BJ (cell line): Measurements from ENCODE around the gene LDB2. TPM values are rescaled to one million over a fixed set of nuclear protein-coding genes. Genes with fewer than 3 reads are reported as not detected.

Experiments
- CTCF ChIA-PET: fragments of 350-600 bp; formaldehyde crosslinking; extraction: SDS; loops from one replicate; lab custom pipeline; 2021; ENCODE audit warnings: antibody characterized with exemption, inconsistent platforms; lab: Yijun Ruan, JAX
- POLR2A ChIA-PET: fragments of 300-600 bp; sonication (Branson Sonifier 250); formaldehyde crosslinking; extraction: SDS; loops from one replicate; lab custom pipeline; 2021; ENCODE audit warnings: antibody characterized with exemption; lab: Charles Lee
- DNase-seq: peaks from one replicate; pipeline ENCODE4 v3.0.0-alpha.2; 2011; ENCODE audit warnings: low read depth
- H3K27me3 ChIP-seq: 2 replicates; pipeline ENCODE4 v1.6.0; 2011; ENCODE audit warnings: low read length; ENCODE audit not compliant: control insufficient read depth, insufficient read depth
- H3K36me3 ChIP-seq: 2 replicates; pipeline ENCODE4 v1.5.1; 2011; ENCODE audit warnings: low read length; ENCODE audit not compliant: control insufficient read depth, insufficient read depth
- H3K4me3 ChIP-seq: 2 replicates; pipeline ENCODE4 v1.5.1; 2011; ENCODE audit warnings: low read depth, mild to moderate bottlenecking, control low read depth, low read length
- polyA plus RNA-seq: library from polyadenylated mRNA; depleted of rRNA; stranded (reverse); fragments of >200 nt; gene quantifications from 2 replicates; pipeline ENCODE4 v1.2.3, GENCODE V29; 2011
- TF ChIP-seq, protein P1 (sequence below): IDR thresholded peaks from 2 replicates; pipeline ENCODE4 v1.5.1; 2011; ENCODE audit warnings: low read depth, mild to moderate bottlenecking, control low read depth, inconsistent platforms, low read length, moderate library complexity; ENCODE audit not compliant: insufficient read depth

Gene LDB2
- polyA plus RNA-seq, 1 experiment = 79.7 TPM

- no peaks in the 10 kb centered on the region for H3K36me3 ChIP-seq
- DNase-seq = no peak
- no peak overlapping the region for H3K4me3 ChIP-seq
- ChIA-PET CTCF (no interaction called here), POLR2A (no interaction called here)
- TF ChIP-seq, protein P1, sequence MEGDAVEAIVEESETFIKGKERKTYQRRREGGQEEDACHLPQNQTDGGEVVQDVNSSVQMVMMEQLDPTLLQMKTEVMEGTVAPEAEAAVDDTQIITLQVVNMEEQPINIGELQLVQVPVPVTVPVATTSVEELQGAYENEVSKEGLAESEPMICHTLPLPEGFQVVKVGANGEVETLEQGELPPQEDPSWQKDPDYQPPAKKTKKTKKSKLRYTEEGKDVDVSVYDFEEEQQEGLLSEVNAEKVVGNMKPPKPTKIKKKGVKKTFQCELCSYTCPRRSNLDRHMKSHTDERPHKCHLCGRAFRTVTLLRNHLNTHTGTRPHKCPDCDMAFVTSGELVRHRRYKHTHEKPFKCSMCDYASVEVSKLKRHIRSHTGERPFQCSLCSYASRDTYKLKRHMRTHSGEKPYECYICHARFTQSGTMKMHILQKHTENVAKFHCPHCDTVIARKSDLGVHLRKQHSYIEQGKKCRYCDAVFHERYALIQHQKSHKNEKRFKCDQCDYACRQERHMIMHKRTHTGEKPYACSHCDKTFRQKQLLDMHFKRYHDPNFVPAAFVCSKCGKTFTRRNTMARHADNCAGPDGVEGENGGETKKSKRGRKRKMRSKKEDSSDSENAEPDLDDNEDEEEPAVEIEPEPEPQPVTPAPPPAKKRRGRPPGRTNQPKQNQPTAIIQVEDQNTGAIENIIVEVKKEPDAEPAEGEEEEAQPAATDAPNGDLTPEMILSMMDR = no peak
- no peaks in the 10 kb centered on the region for H3K27me3 ChIP-seq
Observed at GRCh38 chr4:16869594-16870245, 28.7 kb downstream of the LDB2 start.

- TF ChIP-seq, protein P1 = no peak
- DNase-seq = no peak
- H3K36me3 ChIP-seq = no peaks in the 10 kb centered on the region
- POLR2A ChIA-PET = no interaction called here
- H3K4me3 ChIP-seq = no peak overlapping the region
- H3K27me3 ChIP-seq = no peaks in the 10 kb centered on the region
- CTCF ChIA-PET = no interaction called here
Observed at GRCh38 chr4:16868674-16869073, 29.8 kb downstream of the LDB2 start.

GRCh38 chr4:16867827-16868226, 30.6 kb downstream of the LDB2 start:
- CTCF ChIA-PET = no interaction called here
- DNase-seq = no peak
- POLR2A ChIA-PET = no interaction called here
- Histone ChIP-seq H3K36me3 (no peaks in the 10 kb centered on the region; the same call in 1 of the 2 replicates), H3K4me3 (no peak overlapping the region), H3K27me3 (no peaks in the 10 kb centered on the region)
- TF ChIP-seq, protein P1 = no peak

- H3K36me3 ChIP-seq = no peaks in the 10 kb centered on the region; the same call in 1 of the 2 replicates
- no peaks in the 10 kb centered on the region for H3K27me3 ChIP-seq
- POLR2A ChIA-PET = interaction anchor here (0.6 kb wide), 1 partner anchor 21 kb away, joined by 3 read pairs; no protein-coding TSS in a partner anchor
- DNase-seq = no peak
- H3K4me3 ChIP-seq = no peak overlapping the region
- TF ChIP-seq, protein P1 = no peak
- CTCF ChIA-PET = no interaction called here
Observed at GRCh38 chr4:16866974-16867373, 31.5 kb downstream of the LDB2 start.

DNA sequence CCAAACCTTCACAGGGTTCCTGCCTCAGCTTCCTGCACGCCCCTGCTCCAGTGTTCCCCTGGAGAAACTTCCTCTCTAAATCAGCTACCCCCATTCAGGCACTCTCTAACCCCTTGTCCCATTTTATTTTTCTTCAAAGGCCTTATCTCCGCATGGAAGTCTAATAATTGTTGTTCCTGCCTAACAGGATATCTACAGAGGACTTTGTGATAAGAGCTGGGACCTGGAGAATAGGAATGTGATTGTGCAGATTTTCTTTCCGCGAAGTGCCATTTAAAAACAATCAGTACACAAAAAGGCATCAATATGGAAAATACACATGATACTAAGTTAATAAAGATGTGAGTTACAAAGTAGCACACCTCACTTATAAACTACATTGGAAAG, 32.6 kb downstream of the LDB2 start:
- H3K27me3 ChIP-seq = no peaks in the 10 kb centered on the region
- POLR2A ChIA-PET = no interaction called here
- DNase-seq = no peak
- CTCF ChIA-PET = interaction anchor here (1.4 to 2.3 kb wide), 2 partner anchors 9 to 11 kb away, joined by 4 to 7 read pairs; no protein-coding TSS in a partner anchor
- TF ChIP-seq, protein P1 = no peak
- no peaks in the 10 kb centered on the region; the same call in 1 of the 2 replicates for H3K36me3 ChIP-seq
- H3K4me3 ChIP-seq = no peak overlapping the region
